ENCODE measurements around the gene FIGN.

DNA sequence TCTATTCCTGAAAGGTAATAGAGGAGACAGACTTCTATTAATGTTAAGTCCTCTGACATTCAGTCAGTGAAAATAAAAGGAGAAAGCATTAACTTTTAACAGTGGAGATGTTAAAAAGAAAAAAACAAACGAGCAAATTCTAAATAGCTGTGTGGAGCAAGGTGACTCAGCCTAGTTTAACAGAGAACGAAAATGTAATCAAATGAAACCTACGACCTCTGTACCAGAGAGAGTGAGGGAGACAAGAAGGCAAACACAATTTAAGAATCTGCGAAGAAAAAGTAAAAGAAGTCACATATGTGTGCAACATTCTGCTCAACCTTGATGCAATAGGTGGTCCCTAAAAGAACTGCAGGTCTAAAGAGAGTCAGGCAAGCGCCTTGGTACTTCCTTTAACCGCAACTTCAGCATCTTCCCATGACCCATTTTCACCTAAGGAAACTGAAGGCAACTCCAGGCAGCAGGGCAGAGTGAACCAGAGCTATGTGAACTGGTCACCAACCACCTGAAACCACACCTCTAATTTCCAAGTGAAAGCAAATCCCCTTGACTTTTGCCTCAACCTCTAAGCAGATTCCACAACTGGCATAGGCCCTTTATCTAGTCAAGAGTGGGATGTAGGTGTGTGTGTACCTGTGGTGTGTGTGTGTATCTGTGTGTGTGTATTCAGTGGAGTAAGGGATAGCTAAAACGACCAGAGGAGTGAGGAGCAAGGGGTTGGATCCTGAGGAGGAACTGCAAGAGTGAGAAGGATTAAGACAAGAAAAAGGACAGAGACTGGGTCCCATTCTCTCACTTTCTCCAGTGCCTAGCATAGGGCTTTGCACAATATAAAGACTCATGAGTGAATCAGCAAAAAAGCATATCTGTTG lies 43.0 kb downstream of the FIGN start:
- TF ChIP-seq, protein P1, sequence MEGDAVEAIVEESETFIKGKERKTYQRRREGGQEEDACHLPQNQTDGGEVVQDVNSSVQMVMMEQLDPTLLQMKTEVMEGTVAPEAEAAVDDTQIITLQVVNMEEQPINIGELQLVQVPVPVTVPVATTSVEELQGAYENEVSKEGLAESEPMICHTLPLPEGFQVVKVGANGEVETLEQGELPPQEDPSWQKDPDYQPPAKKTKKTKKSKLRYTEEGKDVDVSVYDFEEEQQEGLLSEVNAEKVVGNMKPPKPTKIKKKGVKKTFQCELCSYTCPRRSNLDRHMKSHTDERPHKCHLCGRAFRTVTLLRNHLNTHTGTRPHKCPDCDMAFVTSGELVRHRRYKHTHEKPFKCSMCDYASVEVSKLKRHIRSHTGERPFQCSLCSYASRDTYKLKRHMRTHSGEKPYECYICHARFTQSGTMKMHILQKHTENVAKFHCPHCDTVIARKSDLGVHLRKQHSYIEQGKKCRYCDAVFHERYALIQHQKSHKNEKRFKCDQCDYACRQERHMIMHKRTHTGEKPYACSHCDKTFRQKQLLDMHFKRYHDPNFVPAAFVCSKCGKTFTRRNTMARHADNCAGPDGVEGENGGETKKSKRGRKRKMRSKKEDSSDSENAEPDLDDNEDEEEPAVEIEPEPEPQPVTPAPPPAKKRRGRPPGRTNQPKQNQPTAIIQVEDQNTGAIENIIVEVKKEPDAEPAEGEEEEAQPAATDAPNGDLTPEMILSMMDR (IDR thresholded peaks at IDR 0.05; ENCODE audit: low read depth, low read length, missing input control): no peak
- TF ChIP-seq, protein P2, sequence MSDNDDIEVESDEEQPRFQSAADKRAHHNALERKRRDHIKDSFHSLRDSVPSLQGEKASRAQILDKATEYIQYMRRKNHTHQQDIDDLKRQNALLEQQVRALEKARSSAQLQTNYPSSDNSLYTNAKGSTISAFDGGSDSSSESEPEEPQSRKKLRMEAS (IDR thresholded peaks at IDR 0.05): no peak

All from liver (tissue), 2 donors.